Subcutaneous abdominal adipose tissue (tissue), 5 donors: ENCODE measurements around the gene MYLK4.

Experiments
- H3K27ac ChIP-seq: one replicate; pipeline ENCODE4 v1.7.0; 2013; ENCODE audit warnings: low read depth, mild to moderate bottlenecking, inconsistent platforms, low read length, moderate library complexity
- H3K27me3 ChIP-seq, 5 donors: one replicate each; pipeline ENCODE4 v1.7.0; 2013; ENCODE audit warnings: low read length in 5 of 5, inconsistent platforms in 1 of 5; ENCODE audit not compliant: control insufficient read depth in 5 of 5, insufficient read depth in 4 of 5
- H3K36me3 ChIP-seq, 5 donors: one replicate each; pipeline ENCODE4 v1.7.0; 2013; ENCODE audit warnings: low read length in 5 of 5; ENCODE audit not compliant: control insufficient read depth in 5 of 5, insufficient read depth in 5 of 5
- H3K4me1 ChIP-seq, 5 donors: one replicate each; pipeline ENCODE4 v1.7.0; 2013; ENCODE audit warnings: low read length in 5 of 5, mild to moderate bottlenecking in 3 of 5, moderate library complexity in 1 of 5; ENCODE audit not compliant: control insufficient read depth in 5 of 5, insufficient read depth in 5 of 5
- H3K4me3 ChIP-seq, 5 donors: one replicate each; pipeline ENCODE4 v1.7.0; 2013; ENCODE audit warnings: low read length in 5 of 5, low read depth in 1 of 5
- H3K9ac ChIP-seq, 5 donors: one replicate each; pipeline ENCODE4 v1.7.0; 2013; ENCODE audit warnings: low read length in 5 of 5, mild to moderate bottlenecking in 4 of 5, moderate library complexity in 3 of 5
- H3K9me3 ChIP-seq, 5 donors: one replicate each; pipeline ENCODE4 v1.7.0; 2013; ENCODE audit warnings: low read length in 5 of 5; ENCODE audit not compliant: control insufficient read depth in 5 of 5
- donor health status: healthy.
- donor health status: healthy.
- donor health status: healthy.
- donor health status: healthy.
- donor health status: healthy.

Gene MYLK4

DNA sequence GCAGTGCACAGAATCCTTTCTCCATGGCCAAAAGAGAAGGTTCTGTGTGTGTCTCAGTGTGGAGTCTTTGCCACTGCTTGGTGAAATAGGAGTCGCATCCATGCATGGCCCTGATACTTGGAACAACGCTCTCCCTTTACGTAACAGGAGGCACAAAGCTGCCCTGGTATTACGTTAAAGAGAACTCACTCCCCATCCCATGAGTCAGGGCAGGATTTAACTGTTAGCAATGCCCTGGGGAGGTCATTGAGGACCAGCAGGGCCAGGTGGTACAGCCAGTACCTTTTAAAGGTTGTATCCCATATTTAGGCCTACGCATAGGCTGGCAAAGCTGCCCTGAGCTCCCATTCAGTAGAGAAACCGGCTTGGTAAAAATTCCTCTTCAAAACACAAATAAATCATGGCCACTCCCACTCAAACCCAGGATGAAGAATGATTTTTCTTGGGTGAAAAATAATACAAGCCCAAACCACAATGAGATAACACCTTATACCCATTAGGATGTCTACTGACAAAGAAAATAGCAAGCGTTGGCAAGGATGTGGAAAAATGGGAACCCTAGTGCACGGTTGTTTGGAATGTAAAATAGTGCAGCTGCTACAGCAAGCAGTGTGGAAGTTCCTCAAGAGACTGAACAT lies 37.1 kb downstream of the MYLK4 start:
- H3K9ac ChIP-seq: no peak overlapping the region
- H3K36me3 ChIP-seq: no peaks in the 10 kb centered on the region
- H3K4me1 ChIP-seq: no peaks in the 10 kb centered on the region
- H3K27me3 ChIP-seq: no peaks in the 10 kb centered on the region
- peaks cover 0 to 10% (median 7%) of the 10 kb centered on the region in 5 donors for H3K9me3 ChIP-seq
- no peak overlapping the region for H3K4me3 ChIP-seq
- H3K27ac ChIP-seq: no peak overlapping the region

DNA sequence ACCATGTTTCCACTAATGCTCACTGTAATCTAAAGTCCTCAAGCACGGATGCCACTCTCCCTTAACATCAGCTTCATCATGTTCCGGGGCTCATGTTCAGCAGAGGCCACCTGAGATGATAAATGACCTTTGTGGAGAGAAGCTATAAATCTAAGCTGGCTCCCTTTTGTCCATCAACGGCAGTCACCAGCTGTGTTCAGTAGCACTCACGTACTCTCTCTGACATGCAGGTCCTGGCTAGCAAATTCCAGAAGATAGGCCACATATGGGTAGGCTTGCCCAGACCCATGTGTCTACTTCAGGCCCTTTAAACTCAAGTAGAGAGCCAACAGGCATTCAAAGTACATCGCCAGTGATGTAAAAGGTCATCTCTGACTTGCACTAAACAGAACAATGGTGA lies 38.6 kb downstream of the MYLK4 start:
- Histone ChIP-seq H3K27me3 (no peaks in the 10 kb centered on the region), H3K4me3 (no peak overlapping the region), H3K36me3 (no peaks in the 10 kb centered on the region), H3K9ac (no peak overlapping the region), H3K9me3 (peaks cover 0 to 10% (median 7%) of the 10 kb centered on the region in 5 donors), H3K27ac (no peak overlapping the region), H3K4me1 (no peaks in the 10 kb centered on the region)

DNA sequence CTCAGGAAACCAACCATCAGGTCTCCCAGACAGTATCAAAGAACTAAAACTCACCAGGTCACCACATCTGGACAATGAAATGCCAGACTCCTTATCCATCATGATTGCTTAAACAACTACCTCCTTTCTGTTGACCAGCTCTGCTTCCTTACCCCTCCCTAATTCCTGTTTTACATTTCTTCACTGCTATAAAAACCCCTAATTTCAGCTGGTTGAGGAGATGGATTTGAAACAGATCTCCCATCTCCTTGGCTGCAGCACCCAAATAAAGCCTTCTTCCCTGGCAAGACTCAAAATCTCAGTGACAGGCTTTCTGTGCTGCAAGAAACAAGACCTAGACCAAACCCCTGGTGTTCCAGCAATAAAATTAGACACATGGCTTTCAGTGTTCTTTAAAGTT lies 40.3 kb downstream of the MYLK4 start:
- H3K27ac ChIP-seq: no peak overlapping the region
- H3K9me3 ChIP-seq: peaks cover 0 to 10% (median 7%) of the 10 kb centered on the region in 5 donors
- H3K4me1 ChIP-seq: no peaks in the 10 kb centered on the region
- H3K9ac ChIP-seq: no peak overlapping the region
- no peak overlapping the region for H3K4me3 ChIP-seq
- H3K27me3 ChIP-seq: no peaks in the 10 kb centered on the region
- H3K36me3 ChIP-seq: no peaks in the 10 kb centered on the region

DNA sequence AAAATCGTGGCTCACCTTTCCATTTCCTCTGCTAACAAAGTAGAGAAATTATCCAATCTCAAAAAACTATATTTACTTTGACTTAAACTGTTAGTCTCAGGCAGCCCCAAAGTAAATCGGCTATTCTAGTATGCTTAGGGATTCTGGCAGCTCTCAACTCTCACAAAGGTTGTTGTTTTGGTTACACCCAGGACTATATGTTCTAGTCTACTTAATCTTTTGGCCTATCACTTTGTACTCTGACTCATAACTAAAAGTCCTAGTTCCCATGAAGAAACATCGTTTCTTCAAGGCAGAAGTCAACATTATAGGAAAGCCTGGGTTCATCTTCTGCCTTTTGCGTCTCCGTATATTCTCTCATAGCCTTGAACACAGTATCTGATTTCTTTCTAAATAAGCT lies 42.3 kb downstream of the MYLK4 start:
- H3K27me3 ChIP-seq: no peaks in the 10 kb centered on the region
- no peak overlapping the region for H3K9ac ChIP-seq

DNA sequence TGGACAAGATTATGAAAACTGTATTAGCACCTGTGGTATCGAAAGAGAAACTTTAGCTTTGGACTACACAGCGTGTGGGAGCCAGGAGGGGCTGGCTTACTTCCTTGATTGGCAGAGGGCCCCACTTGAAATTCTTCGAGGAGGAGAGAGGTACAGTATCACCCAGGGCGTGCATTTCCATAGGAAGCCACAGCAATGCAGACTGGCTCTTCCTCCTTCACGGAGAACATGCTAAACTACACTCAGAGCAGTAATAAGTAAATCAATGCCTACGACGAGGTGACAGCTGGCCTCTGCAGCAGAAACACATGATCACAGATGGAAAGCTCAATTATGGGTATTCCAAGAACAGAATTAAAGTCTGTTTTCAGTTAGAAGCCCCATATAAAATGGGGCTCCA lies 44.2 kb downstream of the MYLK4 start:
- no peak overlapping the region for H3K27ac ChIP-seq
- H3K9ac ChIP-seq: no peak overlapping the region
- no peaks in the 10 kb centered on the region for H3K4me1 ChIP-seq
- no peaks in the 10 kb centered on the region for H3K36me3 ChIP-seq
- no peaks in the 10 kb centered on the region for H3K27me3 ChIP-seq
- no peak overlapping the region for H3K4me3 ChIP-seq
- H3K9me3 ChIP-seq: peaks cover 0 to 10% (median 7%) of the 10 kb centered on the region in 5 donors

More for the DNA sequence above, 42.3 kb downstream of the MYLK4 start:
- H3K27ac ChIP-seq: no peak overlapping the region
- no peaks in the 10 kb centered on the region for H3K4me1 ChIP-seq
- no peaks in the 10 kb centered on the region for H3K36me3 ChIP-seq
- H3K9me3 ChIP-seq: peaks cover 0 to 10% (median 7%) of the 10 kb centered on the region in 5 donors
- no peak overlapping the region for H3K4me3 ChIP-seq

DNA sequence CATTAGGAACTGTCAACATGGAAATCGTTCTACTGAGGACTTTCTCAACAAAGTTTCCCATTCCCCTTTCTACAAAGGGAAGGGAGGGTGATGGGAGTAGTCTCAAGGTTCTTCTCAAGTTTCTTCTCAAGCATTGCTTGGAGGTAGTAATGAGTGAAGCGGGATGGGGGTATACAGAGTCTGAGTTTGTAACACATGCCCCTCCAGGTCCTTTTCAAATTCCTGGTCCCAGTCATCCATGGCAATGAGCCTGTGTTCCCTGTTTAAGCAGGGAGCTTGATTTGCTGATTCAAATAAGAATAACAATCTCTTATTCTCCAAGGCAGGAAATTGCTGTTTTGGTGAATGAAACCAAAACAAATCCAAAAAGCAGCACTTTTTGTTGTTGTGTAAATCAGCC lies 45.5 kb downstream of the MYLK4 start:
- H3K9ac ChIP-seq: no peak overlapping the region
- H3K9me3 ChIP-seq: peaks cover 0 to under 1% (median under 1%) of the 10 kb centered on the region in 5 donors
- H3K36me3 ChIP-seq: no peaks in the 10 kb centered on the region
- H3K4me3 ChIP-seq: no peak overlapping the region
- H3K4me1 ChIP-seq: no peaks in the 10 kb centered on the region
- H3K27ac ChIP-seq: no peak overlapping the region
- H3K27me3 ChIP-seq: peaks cover 0 to 4% (median 0%) of the 10 kb centered on the region in 5 donors

DNA sequence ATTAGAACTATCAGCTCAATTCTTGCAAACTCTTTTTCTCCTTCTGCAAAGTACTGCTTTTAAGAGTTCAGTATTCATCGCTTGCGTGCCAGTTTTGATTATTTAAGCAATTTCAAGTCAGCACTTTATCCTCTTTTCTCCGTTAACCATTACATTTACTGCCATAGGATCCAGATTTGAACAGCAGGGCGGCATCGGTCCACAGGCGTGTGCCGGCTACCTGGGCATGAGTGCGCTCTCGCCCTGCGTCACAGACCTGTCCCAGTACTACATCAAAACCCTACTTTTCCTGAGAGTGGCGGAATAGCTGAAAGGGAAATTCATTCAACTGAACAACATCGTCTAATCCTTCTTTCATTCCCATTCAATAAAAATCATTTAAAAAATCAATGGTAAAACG lies 53.4 kb downstream of the MYLK4 start:
- Histone ChIP-seq H3K9me3 (no peaks in the 10 kb centered on the region), H3K27ac (no peak overlapping the region), H3K4me1 (no peaks in the 10 kb centered on the region), H3K27me3 (peaks cover 0 to 4% (median 0%) of the 10 kb centered on the region in 5 donors), H3K4me3 (no peak overlapping the region), H3K9ac (no peak overlapping the region), H3K36me3 (no peaks in the 10 kb centered on the region)

DNA sequence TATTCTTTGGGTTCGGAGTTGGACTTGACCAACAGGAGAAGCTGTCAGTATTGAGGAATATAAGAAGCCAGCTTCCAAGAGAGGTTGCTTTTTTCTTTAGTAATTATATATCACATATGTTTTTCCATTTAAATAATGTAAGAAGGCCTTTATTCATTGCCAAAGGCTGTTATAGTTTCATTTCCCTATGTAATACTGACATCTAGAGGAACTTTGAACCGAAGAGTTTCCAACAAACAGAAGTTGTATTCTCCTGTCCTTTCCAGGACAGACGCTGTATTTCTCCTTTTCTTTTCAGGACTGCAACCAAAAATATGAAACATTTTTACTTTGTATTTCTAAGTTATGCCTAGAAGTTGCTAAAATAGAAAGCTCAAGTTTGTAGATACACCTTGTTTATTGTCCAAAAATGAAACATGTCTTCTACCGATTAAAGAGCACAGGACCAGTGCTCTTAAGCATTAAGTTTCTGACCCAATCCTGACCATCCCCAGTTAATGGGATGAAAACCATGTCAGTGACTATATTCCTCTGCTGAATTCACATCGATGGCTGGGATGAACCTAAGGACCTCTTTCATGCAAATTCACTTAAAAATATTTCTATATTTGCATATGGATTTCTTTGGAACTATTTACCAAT lies 55.1 kb downstream of the MYLK4 start:
- H3K4me1 ChIP-seq: no peaks in the 10 kb centered on the region
- peak overlapping the region in 1 of 5 donors; percentile 27 for H3K9ac ChIP-seq
- no peak overlapping the region for H3K27ac ChIP-seq
- H3K9me3 ChIP-seq: no peaks in the 10 kb centered on the region
- no peaks in the 10 kb centered on the region for H3K36me3 ChIP-seq
- H3K4me3 ChIP-seq: no peak overlapping the region
- peaks cover 0 to 4% (median 0%) of the 10 kb centered on the region in 5 donors for H3K27me3 ChIP-seq

DNA sequence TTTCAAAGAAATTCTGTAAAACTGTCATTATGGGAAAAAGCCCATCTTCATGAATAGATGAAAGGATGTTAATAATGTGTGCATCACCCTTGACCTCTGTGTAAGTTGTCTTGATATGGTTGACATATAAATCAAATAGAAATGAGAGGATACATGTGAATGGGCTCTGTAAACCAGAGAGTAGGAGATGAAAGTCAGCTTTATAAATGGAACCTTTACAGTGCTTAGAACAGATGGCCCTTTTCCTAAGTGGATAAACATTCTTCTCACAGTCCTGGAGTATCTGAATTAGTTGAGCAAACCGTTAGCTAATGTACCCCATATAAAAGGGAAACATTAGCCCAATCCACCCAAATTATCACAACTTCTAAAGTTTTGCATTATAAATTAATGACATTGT lies 57.5 kb downstream of the MYLK4 start:
- H3K9me3 ChIP-seq: no peaks in the 10 kb centered on the region
- H3K9ac ChIP-seq: no peak overlapping the region
- no peak overlapping the region for H3K27ac ChIP-seq
- no peaks in the 10 kb centered on the region for H3K27me3 ChIP-seq
- H3K4me1 ChIP-seq: no peaks in the 10 kb centered on the region
- no peaks in the 10 kb centered on the region for H3K36me3 ChIP-seq
- no peak overlapping the region for H3K4me3 ChIP-seq

DNA sequence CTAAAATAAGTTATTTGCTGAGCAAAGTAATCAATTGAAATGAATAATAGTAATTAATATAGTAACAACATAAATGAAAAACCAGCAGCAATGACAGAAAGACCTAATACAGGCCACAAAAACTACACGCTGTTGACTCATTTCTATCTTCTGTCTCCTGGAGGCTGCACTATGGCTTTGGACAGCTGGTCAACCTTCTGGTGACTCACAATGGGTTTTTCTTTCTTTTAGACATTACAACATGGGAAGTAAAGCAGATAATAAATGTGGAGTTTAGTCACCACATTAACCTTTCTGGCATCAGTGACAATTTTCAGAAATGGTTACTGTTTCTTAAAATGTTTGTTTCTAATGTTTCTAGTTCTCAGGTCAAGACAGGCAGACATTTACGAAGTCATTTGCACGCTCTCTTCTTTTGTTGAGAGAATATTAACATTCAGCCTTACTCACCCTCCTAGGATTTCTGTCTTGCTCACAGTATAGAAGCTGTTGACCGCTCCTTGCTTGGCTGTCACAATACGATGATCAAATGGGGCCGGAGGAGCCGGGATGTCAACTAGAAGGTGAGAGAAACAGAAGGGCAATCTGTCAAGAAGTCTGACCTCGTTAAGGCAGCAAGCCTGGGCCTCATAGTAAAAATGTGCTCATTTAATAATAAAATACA lies 62.2 kb downstream of the MYLK4 start:
- H3K27ac ChIP-seq: no peak overlapping the region
- no peak overlapping the region for H3K4me3 ChIP-seq
- peaks cover 0 to 3% (median 0%) of the 10 kb centered on the region in 5 donors for H3K36me3 ChIP-seq
- H3K9ac ChIP-seq: no peak overlapping the region
- H3K27me3 ChIP-seq: no peaks in the 10 kb centered on the region
- H3K4me1 ChIP-seq: no peaks in the 10 kb centered on the region
- no peaks in the 10 kb centered on the region for H3K9me3 ChIP-seq
